ENCODE data around the gene PHACTR1.

DNA sequence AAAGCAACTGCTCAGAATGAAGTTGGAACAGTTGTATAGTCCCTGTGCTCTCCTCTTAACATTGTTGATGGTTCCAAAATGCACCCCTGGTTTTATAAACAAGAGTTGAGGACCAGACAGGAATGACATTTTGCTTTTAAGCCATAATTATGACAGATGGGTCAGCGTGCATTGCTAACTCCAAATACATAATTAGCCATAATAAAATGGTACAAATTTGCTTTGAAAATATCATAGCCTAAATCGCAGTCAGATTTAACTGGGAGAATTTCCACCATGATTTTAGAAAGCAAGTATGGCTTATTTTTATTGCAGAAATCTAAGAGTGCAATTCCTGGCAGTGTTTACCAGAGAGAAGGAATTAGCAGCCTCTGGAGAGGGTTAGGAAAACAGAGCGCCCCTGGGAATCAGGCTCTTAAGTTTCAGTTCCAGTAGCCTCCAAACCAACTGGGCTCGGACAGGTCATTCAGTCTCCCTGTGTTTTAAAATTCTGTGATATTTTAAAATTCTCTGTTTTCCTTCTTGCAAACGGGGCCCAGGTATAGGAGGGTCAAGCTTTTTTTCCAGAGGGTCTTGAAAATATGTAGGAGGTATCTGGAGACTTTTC, 309.4 kb downstream of the PHACTR1 start:
- TF ChIP-seq POLR2A (IDR thresholded peaks at IDR 0.05; ENCODE audit: low read length) (no peak), GATA1 (IDR thresholded peaks at IDR 0.05; ENCODE audit: low read depth, low read length) (no peak)
